HCT116 (cell line): ENCODE results near the gene C1orf56. TPM values are rescaled to one million over a fixed set of nuclear protein-coding genes. Genes with fewer than 3 reads are reported as not detected.

Experiments
- ATAC-seq: fragments of 200-7000 bp; cut with Tn5 transposase; 2 replicates; pipeline ENCODE4 v1.9.1; 2020; ENCODE audit warnings: mild to moderate bottlenecking, moderate library complexity
- BruUV-seq: library from RNA; stranded (reverse); fragments of 400-500 nt; replicated peaks from 2 replicates; lab custom pipeline; 2021; lab: Mats Ljungman, UMichigan
- CTCF ChIA-PET: fragments of 300-600 bp; sonication (Branson Sonifier 250); formaldehyde crosslinking; loops from one replicate; lab custom pipeline; 2021; ENCODE audit warnings: antibody characterized with exemption; lab: Charles Lee
- POLR2A ChIA-PET: fragments of 300-600, 350-600 bp; sonication (Branson Sonifier 250); formaldehyde crosslinking; loops from one replicate; lab custom pipeline; 2021; ENCODE audit warnings: antibody characterized with exemption; lab: Charles Lee
- RAD21 ChIA-PET, 2 experiments: fragments of 300-600 bp; sonication (Branson Sonifier 250); formaldehyde crosslinking; loops; one replicate each; lab custom pipeline; 2023; ENCODE audit warnings: low total read pairs in 2 of 2; ENCODE audit not compliant: uncharacterized antibody in 2 of 2, unreplicated experiment in 2 of 2, low non-redundant PET in 1 of 2; lab: Charles Lee
- DNase-seq: peaks from one replicate; pipeline ENCODE4 v3.0.0-alpha.2; 2010; ENCODE audit warnings: low read depth, low spot score
- H2AFZ ChIP-seq: fragments of 200-600 bp; shearing (Covaris generic), sonication (generic); 2 replicates; pipeline ENCODE4 v1.6.1; 2017; ENCODE audit warnings: low read depth, mixed run types, mixed read lengths, antibody characterized with exemption, low read length; ENCODE audit not compliant: poor library complexity, severe bottlenecking
- H3K27ac ChIP-seq: 2 replicates; pipeline ENCODE4 v1.5.1; 2012; ENCODE audit warnings: low read depth, low read length
- H3K27me3 ChIP-seq: fragments of 200-600 bp; sonication (generic); 2 replicates; pipeline ENCODE4 v1.6.1; 2016; ENCODE audit warnings: mixed run types, low read length, mixed read lengths; ENCODE audit not compliant: insufficient read depth
- H3K36me3 ChIP-seq, 2 experiments: fragments of 200-500 bp in 1 of 2; fragments of 200-600 bp in 1 of 2; sonication (Bioruptor generic) in 1 of 2; sonication (generic) in 1 of 2; 2 replicates each; pipeline versions ENCODE4 v1.5.1 to v1.6.1; 2014 to 2016; ENCODE audit warnings: low read length in 2 of 2, inconsistent platforms in 1 of 2, mixed read lengths in 1 of 2, mixed run types in 1 of 2; ENCODE audit not compliant: insufficient read depth in 2 of 2, control insufficient read depth in 1 of 2
- H3K4me1 ChIP-seq, 2 experiments: fragments of 200-600 bp in 1 of 2; sonication (generic) in 1 of 2; 2 replicates each; pipeline versions ENCODE4 v1.5.1 to v1.6.1; 2012 to 2017; ENCODE audit warnings: low read length in 2 of 2, inconsistent platforms in 1 of 2, mild to moderate bottlenecking in 1 of 2, mixed read lengths in 1 of 2, mixed run types in 1 of 2, moderate library complexity in 1 of 2; ENCODE audit not compliant: insufficient read depth in 2 of 2, control insufficient read depth in 1 of 2
- H3K4me2 ChIP-seq: fragments of 200-600 bp; sonication (generic); 2 replicates; pipeline ENCODE4 v1.6.1; 2017; ENCODE audit warnings: mixed run types, low read length, mixed read lengths
- H3K4me3 ChIP-seq, 2 experiments: fragments of 200-600 bp in 1 of 2; sonication (generic) in 1 of 2; replicated peaks in 1 of 2; 2 replicates each; pipeline ENCODE4 v1.5.1; 2011 to 2016; ENCODE audit warnings: low read length in 2 of 2, control low read depth in 1 of 2, low read depth in 1 of 2, mild to moderate bottlenecking in 1 of 2, mixed read lengths in 1 of 2, mixed run types in 1 of 2
- H3K79me2 ChIP-seq: fragments of 200-600 bp; sonication (generic); 2 replicates; pipeline ENCODE4 v1.6.1; 2017; ENCODE audit warnings: mild to moderate bottlenecking, mixed run types, low read length, moderate library complexity, mixed read lengths; ENCODE audit not compliant: insufficient read depth
- H3K9ac ChIP-seq: fragments of 200-600 bp; sonication (generic); 2 replicates; pipeline ENCODE4 v1.6.1; 2016; ENCODE audit warnings: low read length, mixed read lengths
- H3K9me2 ChIP-seq: fragments of 200-600 bp; sonication (generic), shearing (Covaris generic); 2 replicates; pipeline ENCODE4 v1.6.1; 2017; ENCODE audit warnings: mixed run types, mild to moderate bottlenecking, moderate library complexity; ENCODE audit not compliant: insufficient read depth
- H3K9me3 ChIP-seq, 2 experiments: fragments of 200-500 bp in 1 of 2; fragments of 200-600 bp in 1 of 2; sonication (Bioruptor generic) in 1 of 2; sonication (generic) in 1 of 2; 2 replicates each; pipeline ENCODE4 v1.6.1; 2014 to 2017; ENCODE audit warnings: low read length in 2 of 2, mixed read lengths in 2 of 2, inconsistent platforms in 1 of 2, low read depth in 1 of 2, mild to moderate bottlenecking in 1 of 2, mixed run types in 1 of 2, moderate library complexity in 1 of 2; ENCODE audit not compliant: control insufficient read depth in 1 of 2, insufficient read depth in 1 of 2
- H4K20me1 ChIP-seq: fragments of 200-600 bp; sonication (generic), shearing (Covaris generic); 2 replicates; pipeline ENCODE4 v1.6.1; 2017; ENCODE audit warnings: mixed run types, mild to moderate bottlenecking, moderate library complexity; ENCODE audit not compliant: insufficient read depth
- CEBPB ChIP-seq: IDR thresholded peaks from 2 replicates; pipeline ENCODE4 v1.6.1; 2012; ENCODE audit warnings: low read depth
- MAX ChIP-seq: IDR thresholded peaks from 2 replicates; pipeline ENCODE4 v1.6.1; 2012
- POLR2AphosphoS5 ChIP-seq: IDR thresholded peaks from 2 replicates; pipeline ENCODE4 v1.6.1; 2011; ENCODE audit warnings: mild to moderate bottlenecking, low read depth, low read length, moderate library complexity
- SIN3A ChIP-seq: IDR thresholded peaks from 2 replicates; pipeline ENCODE4 v1.6.1; 2012; ENCODE audit warnings: low read depth
- YY1 ChIP-seq: IDR thresholded peaks from 2 replicates; pipeline ENCODE4 v1.6.1; 2011; ENCODE audit warnings: low read length, low read depth, moderate library complexity, mild to moderate bottlenecking; ENCODE audit not compliant: insufficient replicate concordance; ENCODE audit errors: extremely low read depth
- ZFX ChIP-seq: fragments of 450-650 bp; IDR thresholded peaks from 2 replicates; pipeline ENCODE4 v1.6.1; 2017
- intact Hi-C: fragments of 100-400 bp; cut with micrococcal nuclease; formaldehyde crosslinking; loops from 2 replicates; pipeline ENCODE4 v1.10.0; 2022
- total RNA-seq: library from RNA; stranded (reverse); gene quantifications from one replicate; pipeline ENCODE4 v1.2.1, GENCODE V29; 2021; ENCODE audit not compliant: unreplicated experiment

Gene C1orf56
- total RNA-seq, 1 experiment from 2014 or later, result not detected

GRCh38 chr1:151001602-151002001 is 45.9 kb upstream of the C1orf56 start:
- ChIA-PET RAD21 (no interaction called here), CTCF (no interaction called here), POLR2A (no interaction called here)
- no peak for TF ChIP-seq SIN3A
- Histone ChIP-seq H3K27me3 (no peaks in the 10 kb centered on the region), H2AFZ (no peak overlapping the region), H3K9me2 (no peaks in the 10 kb centered on the region), H3K9me3 (no peaks in the 10 kb centered on the region), H3K36me3 (no peaks in the 10 kb centered on the region), H3K4me1 (peaks cover 6 to 37% of the 10 kb centered on the region in 2 experiments; a peak in 3 of 4 replicates), H3K4me3 (no peak overlapping the region), H3K4me2 (no peak overlapping the region), H3K9ac (no peak overlapping the region), H3K79me2 (no peaks in the 10 kb centered on the region), H4K20me1 (no peaks in the 10 kb centered on the region), H3K27ac (no peak overlapping the region)
- ATAC-seq (no peak), DNase-seq (no peak)
- BruUV-seq, result no TSS peak
- intact Hi-C loops, result no loop called here

GRCh38 chr1:151002051-151002450 is 45.5 kb upstream of the C1orf56 start:
- Histone ChIP-seq H3K4me3 (no peak overlapping the region), H3K4me1 (peaks cover 9 to 41% of the 10 kb centered on the region in 2 experiments; a peak in 3 of 4 replicates), H3K9me3 (no peaks in the 10 kb centered on the region), H3K9ac (no peak overlapping the region), H3K4me2 (no peak overlapping the region), H2AFZ (no peak overlapping the region), H3K36me3 (no peaks in the 10 kb centered on the region), H4K20me1 (no peaks in the 10 kb centered on the region), H3K9me2 (no peaks in the 10 kb centered on the region), H3K27me3 (no peaks in the 10 kb centered on the region), H3K79me2 (no peaks in the 10 kb centered on the region), H3K27ac (no peak overlapping the region)
- ChIA-PET RAD21 (no interaction called here), CTCF (no interaction called here), POLR2A (no interaction called here)
- DNase-seq (no peak), ATAC-seq (no peak)
- BruUV-seq, result no TSS peak
- intact Hi-C loops, result no loop called here
- no peak for TF ChIP-seq CEBPB
- no peak for TF ChIP-seq ZFX
- TF ChIP-seq POLR2AphosphoS5, result no peak
- TF ChIP-seq MAX, result no peak
- no peak for TF ChIP-seq YY1
